GM21515 (cell line): ENCODE measurements around the gene ADORA2B.
"Not testable (repeated sequence)": the region's sequence is repeated elsewhere in the genome, so short reads cannot be mapped to it uniquely, and the experiment has no call there.

Experiments
- ATAC-seq: cut with Tn5 transposase; IDR thresholded peaks from one replicate; pipeline ENCODE4 v1.9.1; 2021; ENCODE audit not compliant: unreplicated experiment

The ADORA2B gene

GRCh38 chr17:15921640-15922039 lies 23.3 kb upstream of the ADORA2B start:
- ATAC-seq, result no peak

- no peak for ATAC-seq
Observed at GRCh38 chr17:15922586-15922985, 22.3 kb upstream of the ADORA2B start.

- no peak for ATAC-seq
Observed at GRCh38 chr17:15926039-15926740, 18.7 kb upstream of the ADORA2B start.

- no peak for ATAC-seq
Observed at GRCh38 chr17:15928286-15928785, 16.6 kb upstream of the ADORA2B start.

- ATAC-seq, result no peak
Observed at GRCh38 chr17:15929941-15930340, 15.0 kb upstream of the ADORA2B start.

- no peak for ATAC-seq
Observed at GRCh38 chr17:15930426-15930825, 14.5 kb upstream of the ADORA2B start.

- no peak for ATAC-seq
Observed at GRCh38 chr17:15931394-15931793, 13.5 kb upstream of the ADORA2B start.

- ATAC-seq, result no peak
Observed at GRCh38 chr17:15934866-15935265, 10.1 kb upstream of the ADORA2B start.

- ATAC-seq, result no peak
Observed at GRCh38 chr17:15935891-15936290, 9.0 kb upstream of the ADORA2B start.

GRCh38 chr17:15936481-15936880 lies 8.4 kb upstream of the ADORA2B start:
- ATAC-seq, result not testable (repeated sequence)

- no peak for ATAC-seq
Observed at GRCh38 chr17:15941781-15942180, 3.1 kb upstream of the ADORA2B start.

GRCh38 chr17:15942207-15942833 lies 2.6 kb upstream of the ADORA2B start:
- no peak for ATAC-seq

- ATAC-seq, result no peak
Observed at GRCh38 chr17:15943971-15944758, 765 bp upstream of the ADORA2B start.

GRCh38 chr17:15945527-15946191 lies 729 bp downstream of the ADORA2B start:
- no peak for ATAC-seq

- no peak for ATAC-seq
Observed at GRCh38 chr17:15946611-15947120, 1.7 kb downstream of the ADORA2B start.

- no peak for ATAC-seq
Observed at GRCh38 chr17:15947271-15947670, 2.3 kb downstream of the ADORA2B start.

- no peak for ATAC-seq
Observed at GRCh38 chr17:15947976-15948752, 3.2 kb downstream of the ADORA2B start.

- ATAC-seq, result no peak
Observed at GRCh38 chr17:15951368-15952047, 6.6 kb downstream of the ADORA2B start.

- ATAC-seq, result no peak
Observed at GRCh38 chr17:15952048-15952532, 7.2 kb downstream of the ADORA2B start.
